ENCODE data around the gene SCAP.

Gene SCAP

DNA sequence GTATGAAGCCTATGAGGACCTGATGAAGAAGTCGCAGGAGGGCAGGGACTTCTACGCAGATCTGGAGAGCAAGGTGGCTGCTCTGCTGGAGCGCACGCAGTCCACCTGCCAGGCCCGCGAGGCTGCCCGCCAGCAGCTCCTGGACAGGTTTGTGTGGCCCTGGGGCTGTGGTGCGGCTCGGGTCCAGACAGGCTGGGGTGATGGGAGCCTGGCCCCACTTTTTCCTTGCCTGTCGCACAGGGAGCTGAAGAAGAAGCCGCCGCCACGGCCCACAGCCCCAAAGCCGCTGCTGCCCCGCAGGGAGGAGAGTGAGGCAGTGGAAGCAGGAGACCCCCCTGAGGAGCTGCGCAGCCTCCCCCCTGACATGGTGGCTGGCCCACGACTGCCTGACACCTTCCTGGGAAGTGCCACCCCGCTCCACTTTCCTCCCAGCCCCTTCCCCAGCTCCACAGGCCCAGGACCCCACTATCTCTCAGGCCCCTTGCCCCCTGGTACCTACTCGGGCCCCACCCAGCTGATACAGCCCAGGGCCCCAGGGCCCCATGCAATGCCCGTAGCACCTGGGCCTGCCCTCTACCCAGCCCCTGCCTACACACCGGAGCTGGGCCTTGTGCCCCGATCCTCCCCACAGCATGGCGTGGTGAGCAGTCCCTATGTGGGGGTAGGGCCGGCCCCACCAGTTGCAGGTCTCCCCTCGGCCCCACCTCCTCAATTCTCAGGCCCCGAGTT lies 65.9 kb downstream of the SCAP start:
- no peak for TF ChIP-seq CTCF (IDR thresholded peaks at IDR 0.05; ENCODE audit: unreplicated experiment in 3 of 3)

GRCh38 chr3:47409284-47409683 lies 66.5 kb downstream of the SCAP start:
- TF ChIP-seq CTCF (IDR thresholded peaks at IDR 0.05; ENCODE audit: unreplicated experiment in 3 of 3) = no peak
- Mint-ChIP-seq H3K9me3 (no peaks in the 10 kb centered on the region), H3K27me3 (ENCODE audit: low read depth) (no peaks in the 10 kb centered on the region), H3K4me3 (no peak overlapping the region), H3K4me1 (no peaks in the 10 kb centered on the region), H3K27ac (no peak overlapping the region), H3K36me3 (ENCODE audit: low read depth) (peaks cover 19% of the 10 kb centered on the region)

More for the DNA sequence above, 65.9 kb downstream of the SCAP start:
- Mint-ChIP-seq H3K9me3 (no peaks in the 10 kb centered on the region), H3K36me3 (ENCODE audit: low read depth) (peaks cover 20% of the 10 kb centered on the region), H3K4me3 (no peak overlapping the region), H3K27me3 (ENCODE audit: low read depth) (no peaks in the 10 kb centered on the region), H3K27ac (no peak overlapping the region), H3K4me1 (no peaks in the 10 kb centered on the region)

DNA sequence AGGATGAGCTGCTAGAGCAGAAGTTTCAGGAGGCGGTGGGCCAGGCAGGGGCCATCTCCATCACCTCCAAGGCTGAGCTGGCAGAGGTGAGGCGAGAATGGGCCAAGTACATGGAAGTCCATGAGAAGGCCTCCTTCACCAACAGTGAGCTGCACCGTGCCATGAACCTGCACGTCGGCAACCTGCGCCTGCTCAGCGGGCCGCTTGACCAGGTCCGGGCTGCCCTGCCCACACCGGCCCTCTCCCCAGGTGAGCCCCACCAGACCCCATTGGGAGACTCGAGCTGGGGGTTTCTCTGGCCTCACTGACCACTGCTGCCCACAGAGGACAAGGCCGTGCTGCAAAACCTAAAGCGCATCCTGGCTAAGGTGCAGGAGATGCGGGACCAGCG lies 66.9 kb downstream of the SCAP start:
- no peak for TF ChIP-seq CTCF (IDR thresholded peaks at IDR 0.05; ENCODE audit: unreplicated experiment in 3 of 3)
- Mint-ChIP-seq H3K9me3 (no peaks in the 10 kb centered on the region), H3K4me1 (no peaks in the 10 kb centered on the region), H3K36me3 (ENCODE audit: low read depth) (peaks cover 18% of the 10 kb centered on the region), H3K27me3 (ENCODE audit: low read depth) (no peaks in the 10 kb centered on the region), H3K4me3 (no peak overlapping the region), H3K27ac (no peak overlapping the region)

DNA sequence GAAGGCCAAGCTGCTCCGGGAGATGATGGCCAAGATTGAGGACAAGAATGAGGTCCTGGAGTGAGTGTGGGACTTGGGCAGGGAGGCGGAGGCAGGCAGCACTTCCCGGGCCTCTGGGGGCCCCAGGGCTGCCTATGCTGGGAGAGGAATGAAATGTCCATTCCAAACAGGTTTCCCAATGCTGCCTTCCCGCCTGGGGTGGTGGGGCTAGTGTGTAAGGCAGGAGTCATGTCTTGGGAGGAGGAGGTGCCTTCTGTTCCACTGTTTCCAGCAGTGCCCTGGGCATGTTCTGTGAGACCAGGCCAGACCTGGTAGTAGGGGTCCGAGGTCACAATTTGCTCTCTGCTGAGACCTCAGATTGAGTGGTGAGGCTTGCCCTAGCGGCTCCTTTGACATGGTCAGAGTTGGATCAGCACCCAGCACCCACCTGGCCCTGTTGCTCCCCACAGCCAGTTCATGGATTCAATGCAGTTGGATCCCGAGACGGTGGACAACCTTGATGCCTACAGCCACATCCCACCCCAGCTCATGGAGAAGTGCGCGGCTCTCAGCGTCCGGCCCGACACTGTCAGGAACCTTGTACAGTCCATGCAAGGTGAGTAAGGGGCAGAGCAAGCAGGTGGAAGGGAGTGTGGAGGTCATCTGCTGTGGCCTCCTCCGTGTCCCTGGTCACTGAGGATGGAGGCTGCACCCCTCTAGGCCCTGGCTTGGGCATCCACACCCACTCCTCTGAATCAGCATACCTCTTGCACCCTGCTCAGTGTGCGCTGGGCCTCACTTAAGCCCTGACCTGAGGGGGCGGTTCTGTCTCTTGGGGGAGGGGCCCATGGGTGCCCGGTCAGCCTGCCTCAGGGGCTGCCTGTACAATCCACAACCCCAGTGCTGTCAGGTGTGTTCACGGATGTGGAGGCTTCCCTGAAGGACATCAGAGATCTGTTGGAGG lies 67.6 kb downstream of the SCAP start:
- no peaks in the 10 kb centered on the region for H3K9me3 Mint-ChIP-seq
- no peak overlapping the region for H3K27ac Mint-ChIP-seq
- H3K4me3 Mint-ChIP-seq = no peak overlapping the region
- H3K4me1 Mint-ChIP-seq = no peaks in the 10 kb centered on the region
- H3K27me3 Mint-ChIP-seq (ENCODE audit: low read depth) = no peaks in the 10 kb centered on the region
- no peak for TF ChIP-seq CTCF (IDR thresholded peaks at IDR 0.05; ENCODE audit: unreplicated experiment in 3 of 3)
- H3K36me3 Mint-ChIP-seq (ENCODE audit: low read depth) = peaks cover 11% of the 10 kb centered on the region

GRCh38 chr3:47407237-47407636 lies 68.5 kb downstream of the SCAP start:
- no peaks in the 10 kb centered on the region for H3K4me1 Mint-ChIP-seq
- no peak overlapping the region for H3K4me3 Mint-ChIP-seq
- no peaks in the 10 kb centered on the region for H3K27me3 Mint-ChIP-seq (ENCODE audit: low read depth)
- no peak overlapping the region for H3K27ac Mint-ChIP-seq
- no peak for TF ChIP-seq CTCF (IDR thresholded peaks at IDR 0.05; ENCODE audit: unreplicated experiment in 3 of 3)
- no peaks in the 10 kb centered on the region for H3K9me3 Mint-ChIP-seq
- H3K36me3 Mint-ChIP-seq (ENCODE audit: low read depth) = peaks cover 8% of the 10 kb centered on the region
